ENCODE data around the gene LRRC18. TPM values are rescaled to one million over a fixed set of nuclear protein-coding genes. Genes with fewer than 3 reads are reported as not detected.

LRRC18 gene
- total RNA-seq, 1 experiment from 2014 or later = not detected

DNA sequence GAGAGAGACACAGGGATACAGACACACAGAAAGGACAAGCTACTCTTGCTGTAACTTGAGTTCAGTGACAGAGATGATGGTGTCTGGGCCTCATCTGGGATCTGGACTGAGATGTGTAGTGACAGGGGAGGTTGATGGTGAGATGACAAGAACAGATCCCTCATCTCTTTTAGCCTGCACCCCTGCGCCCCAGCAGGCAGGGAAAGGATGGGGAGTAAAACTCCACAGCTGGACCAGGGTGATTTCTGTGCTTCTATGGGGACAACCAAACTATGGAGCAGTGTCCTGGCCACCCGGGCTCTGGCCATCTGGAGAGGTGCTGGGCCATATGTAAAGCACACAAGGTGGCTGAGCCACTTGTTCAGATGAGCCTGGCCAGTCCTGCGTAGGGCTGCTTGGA is 4.5 kb upstream of the LRRC18 start:
- Histone ChIP-seq H3K56ac (ENCODE audit: insufficient read length, low read depth, low read length) (no peak overlapping the region), H4K8ac (replicated peaks; ENCODE audit: insufficient read length, low read depth, low read length) (no peak overlapping the region), H2AFZ (ENCODE audit: low read length) (no peak overlapping the region), H4K20me1 (ENCODE audit: control insufficient read depth, insufficient read depth, insufficient read length) (no peaks in the 10 kb centered on the region), H2BK20ac (ENCODE audit: low read depth, low read length, poor library complexity, severe bottlenecking) (no peak overlapping the region), H2BK120ac (ENCODE audit: low read depth, low read length, poor library complexity, severe bottlenecking) (no peak overlapping the region), H2BK12ac (ENCODE audit: insufficient read length, low read depth, low read length) (no peak overlapping the region), H3K9me3 (ENCODE audit: control insufficient read depth, low read depth, low read length) (no peaks in the 10 kb centered on the region), H3K23ac (ENCODE audit: insufficient read length, low read depth, low read length) (no peak overlapping the region), H3K4me1 (ENCODE audit: insufficient read depth, low read length) (no peaks in the 10 kb centered on the region), H3K23me2 (ENCODE audit: insufficient read length, low read depth, low read length, poor library complexity, severe bottlenecking) (peaks cover 3% of the 10 kb centered on the region), H2BK15ac (ENCODE audit: low read depth, low read length) (no peak overlapping the region), H2BK5ac (ENCODE audit: insufficient read length, low read length) (no peak overlapping the region), H4K91ac (ENCODE audit: insufficient read length, low read depth, low read length) (no peak overlapping the region), H3K79me1 (ENCODE audit: insufficient read depth, low read depth, low read length, poor library complexity, severe bottlenecking) (no peaks in the 10 kb centered on the region), H3K4me2 (ENCODE audit: insufficient read depth, insufficient read length, low read length) (no peak overlapping the region), H3T11ph (ENCODE audit: low read length) (no peak overlapping the region), H3K27me3 (ENCODE audit: insufficient read depth, low read length) (no peaks in the 10 kb centered on the region), H3K4ac (ENCODE audit: low read depth, low read length) (no peak overlapping the region), H3K27ac (ENCODE audit: insufficient read length, low read depth, low read length) (no peak overlapping the region), H3K18ac (ENCODE audit: insufficient read length, low read depth, low read length) (no peak overlapping the region), H3K9ac (ENCODE audit: extremely low read depth, insufficient read length, low read length) (no peak overlapping the region), H4K5ac (ENCODE audit: insufficient read length, low read depth, low read length) (no peak overlapping the region), H3K14ac (ENCODE audit: insufficient read depth, low read length) (no peak overlapping the region), H3K79me2 (ENCODE audit: insufficient read depth, low read length) (no peaks in the 10 kb centered on the region), H2AK5ac (ENCODE audit: insufficient read length, low read length) (no peak overlapping the region)
- no peak for DNase-seq
- Mint-ChIP-seq H3K27ac (no peak overlapping the region; a peak in 1 of 7 replicates), H3K27me3 (ENCODE audit: low read depth) (peaks cover 3% of the 10 kb centered on the region), H3K4me1 (peaks cover 3 to 8% of the 10 kb centered on the region in 2 experiments; a peak in 3 of 4 replicates), H3K36me3 (ENCODE audit: insufficient read depth in 1 of 3, low read depth in 3 of 3) (no peaks in the 10 kb centered on the region), H3K4me3 (no peak overlapping the region), H3K9me3 (no peaks in the 10 kb centered on the region)
- no CpG with 5 or more reads among the region's 3 CpGs for WGBS (ENCODE audit: extremely low coverage, insufficient read length, low lambda C conversion rate)
- TF ChIP-seq CTCF (conservative IDR thresholded peaks at IDR 0.05) = no peak

All from H9 (cell line).